ENCODE data around the gene JAKMIP2.

DNA sequence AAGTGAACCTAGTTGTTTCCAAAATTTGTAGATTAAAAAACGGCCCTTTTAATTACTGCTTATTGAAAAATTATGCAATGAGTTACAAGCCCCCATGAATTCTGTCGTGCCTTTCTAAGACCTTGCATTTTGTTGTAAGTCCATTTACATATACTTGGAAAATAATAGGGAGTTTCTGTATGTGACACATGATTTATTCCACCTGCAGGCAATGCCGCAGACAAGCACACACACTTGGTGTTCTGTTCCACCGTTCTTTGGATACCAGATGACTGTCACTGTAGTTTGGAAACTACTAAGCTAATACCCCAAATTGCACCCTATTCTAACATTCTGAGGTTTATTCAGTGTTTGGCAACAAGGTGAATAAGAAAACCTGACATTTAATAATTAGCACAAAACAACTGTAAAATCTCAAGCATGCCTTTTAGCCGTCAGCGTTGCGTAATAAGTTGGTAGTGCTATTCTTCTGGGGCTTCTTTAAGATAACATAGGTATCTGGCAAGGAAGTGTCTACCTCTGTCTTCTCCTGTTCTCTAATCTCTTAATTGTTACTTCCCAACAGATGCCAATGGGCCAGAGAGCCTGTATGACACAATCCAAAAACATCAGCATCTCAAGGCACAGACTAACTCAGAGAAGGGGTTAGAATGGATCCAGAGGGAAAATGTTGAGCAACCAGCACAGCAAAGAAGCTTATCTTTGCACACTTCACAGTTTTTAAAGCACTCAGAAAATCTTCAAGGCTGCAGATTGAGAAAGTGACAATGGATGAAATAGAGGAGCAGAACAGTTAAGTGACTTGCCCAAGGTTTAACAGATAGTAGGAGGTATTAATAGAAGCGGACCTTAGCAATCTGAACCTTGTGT, 224.4 kb downstream of the JAKMIP2 start:
- TF ChIP-seq TCF12 (IDR thresholded peaks at IDR 0.05; ENCODE audit: low read depth): no peak
- TF ChIP-seq RAD21 (IDR thresholded peaks at IDR 0.05; ENCODE audit: low read depth): no peak
- no peak for TF ChIP-seq CREB1 (IDR thresholded peaks at IDR 0.05; ENCODE audit: low read depth)
- TF ChIP-seq EGR1 (IDR thresholded peaks at IDR 0.05): no peak
- TF ChIP-seq TAF1 (IDR thresholded peaks at IDR 0.05; ENCODE audit: low read depth): no peak
- TF ChIP-seq, protein P1, sequence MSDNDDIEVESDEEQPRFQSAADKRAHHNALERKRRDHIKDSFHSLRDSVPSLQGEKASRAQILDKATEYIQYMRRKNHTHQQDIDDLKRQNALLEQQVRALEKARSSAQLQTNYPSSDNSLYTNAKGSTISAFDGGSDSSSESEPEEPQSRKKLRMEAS (IDR thresholded peaks at IDR 0.05): no peak
- TF ChIP-seq, protein P2, sequence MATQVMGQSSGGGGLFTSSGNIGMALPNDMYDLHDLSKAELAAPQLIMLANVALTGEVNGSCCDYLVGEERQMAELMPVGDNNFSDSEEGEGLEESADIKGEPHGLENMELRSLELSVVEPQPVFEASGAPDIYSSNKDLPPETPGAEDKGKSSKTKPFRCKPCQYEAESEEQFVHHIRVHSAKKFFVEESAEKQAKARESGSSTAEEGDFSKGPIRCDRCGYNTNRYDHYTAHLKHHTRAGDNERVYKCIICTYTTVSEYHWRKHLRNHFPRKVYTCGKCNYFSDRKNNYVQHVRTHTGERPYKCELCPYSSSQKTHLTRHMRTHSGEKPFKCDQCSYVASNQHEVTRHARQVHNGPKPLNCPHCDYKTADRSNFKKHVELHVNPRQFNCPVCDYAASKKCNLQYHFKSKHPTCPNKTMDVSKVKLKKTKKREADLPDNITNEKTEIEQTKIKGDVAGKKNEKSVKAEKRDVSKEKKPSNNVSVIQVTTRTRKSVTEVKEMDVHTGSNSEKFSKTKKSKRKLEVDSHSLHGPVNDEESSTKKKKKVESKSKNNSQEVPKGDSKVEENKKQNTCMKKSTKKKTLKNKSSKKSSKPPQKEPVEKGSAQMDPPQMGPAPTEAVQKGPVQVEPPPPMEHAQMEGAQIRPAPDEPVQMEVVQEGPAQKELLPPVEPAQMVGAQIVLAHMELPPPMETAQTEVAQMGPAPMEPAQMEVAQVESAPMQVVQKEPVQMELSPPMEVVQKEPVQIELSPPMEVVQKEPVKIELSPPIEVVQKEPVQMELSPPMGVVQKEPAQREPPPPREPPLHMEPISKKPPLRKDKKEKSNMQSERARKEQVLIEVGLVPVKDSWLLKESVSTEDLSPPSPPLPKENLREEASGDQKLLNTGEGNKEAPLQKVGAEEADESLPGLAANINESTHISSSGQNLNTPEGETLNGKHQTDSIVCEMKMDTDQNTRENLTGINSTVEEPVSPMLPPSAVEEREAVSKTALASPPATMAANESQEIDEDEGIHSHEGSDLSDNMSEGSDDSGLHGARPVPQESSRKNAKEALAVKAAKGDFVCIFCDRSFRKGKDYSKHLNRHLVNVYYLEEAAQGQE (IDR thresholded peaks at IDR 0.05; ENCODE audit: low read depth): no peak
- no peak for TF ChIP-seq EP300 (IDR thresholded peaks at IDR 0.05; ENCODE audit: borderline replicate concordance)
- no peak for TF ChIP-seq TEAD4 (IDR thresholded peaks at IDR 0.05)

All from Ishikawa (cell line).